Peyer's patch (tissue), 4 donors: ENCODE measurements around the gene BCKDHA. TPM values are rescaled to one million over a fixed set of nuclear protein-coding genes. Genes with fewer than 3 reads are reported as not detected.
"Not testable (repeated sequence)": the region's sequence is repeated elsewhere in the genome, so short reads cannot be mapped to it uniquely, and the experiment has no call there.

Experiments
- DNase-seq, 3 donors: peaks; one replicate each; pipeline ENCODE4 v3.0.0-alpha.2; 2017 to 2019
- H3K27ac ChIP-seq, 4 donors: fragments of 200-600 bp; sonication (generic); one replicate each; pipeline ENCODE4 v1.5.1; 2016 to 2019
- H3K27me3 ChIP-seq, 2 donors: fragments of 200-600 bp; sonication (generic); one replicate each; pipeline ENCODE4 v1.5.1; 2019
- H3K36me3 ChIP-seq, 3 donors: fragments of 200-600 bp; sonication (generic); one replicate each; pipeline ENCODE4 v1.5.1; 2016 to 2019
- H3K4me1 ChIP-seq, 4 donors: fragments of 200-600 bp; sonication (generic); one replicate each; pipeline ENCODE4 v1.5.1; 2016 to 2019
- H3K4me3 ChIP-seq, 4 donors: fragments of 200-600 bp; sonication (generic); 1 replicate in 3 of 4; 2 replicates in 1 of 4; pipeline ENCODE4 v1.5.1; 2016 to 2019; ENCODE audit warnings: mild to moderate bottlenecking in 1 of 4
- H3K9me3 ChIP-seq, 4 donors: fragments of 200-600 bp; sonication (generic); one replicate each; pipeline ENCODE4 v1.5.1; 2016 to 2019; ENCODE audit warnings: mild to moderate bottlenecking in 1 of 4
- POLR2A ChIP-seq, 2 donors: fragments of 450-650 bp; IDR thresholded peaks; one replicate each; pipeline ENCODE4 v1.5.1; 2017; ENCODE audit warnings: antibody characterized with exemption in 2 of 2, mild to moderate bottlenecking in 2 of 2, moderate library complexity in 2 of 2
- total RNA-seq, 4 donors: library from RNA; depleted of rRNA; stranded (reverse); fragments of >200 nt; gene quantifications; one replicate each; pipeline ENCODE4 v1.1.0, GENCODE V29; 2016
- TF ChIP-seq, protein P1 (sequence below), 6 experiments: fragments of 450-650 bp in 4 of 6; fragments of 200-600 bp in 2 of 6; sonication (generic) in 1 of 6; IDR thresholded peaks; one replicate each; pipeline ENCODE4 v1.5.1; 2017 to 2019; ENCODE audit warnings: antibody characterized with exemption in 6 of 6, mild to moderate bottlenecking in 3 of 6, moderate library complexity in 1 of 6

The BCKDHA gene
- total RNA-seq, 4 donors from 2014 or later: 23.9 to 41.7 (median 30.7) TPM

GRCh38 chr19:41363753-41364523 is 33.7 kb upstream of the BCKDHA start, which contains the start of gene B9D2:
Gene B9D2, minus strand, starts transcription at chr19:41364149. Its CDS starts 630 bp downstream, at chr19:41363519.
- Histone ChIP-seq H3K4me3 (peak within 1 kb of the TSS; percentile 54 to 82 (median 70)), H3K9me3 (no peaks in the 10 kb centered on the region), H3K27me3 (no peaks in the 10 kb centered on the region), H3K4me1 (peaks cover 0 to 29% (median 2%) of the 10 kb centered on the region in 4 donors), H3K36me3 (no peaks in the 10 kb centered on the region), H3K27ac (peak within 1 kb of the TSS; percentile 91 to 99 (median 94))
- TF ChIP-seq, protein P1, sequence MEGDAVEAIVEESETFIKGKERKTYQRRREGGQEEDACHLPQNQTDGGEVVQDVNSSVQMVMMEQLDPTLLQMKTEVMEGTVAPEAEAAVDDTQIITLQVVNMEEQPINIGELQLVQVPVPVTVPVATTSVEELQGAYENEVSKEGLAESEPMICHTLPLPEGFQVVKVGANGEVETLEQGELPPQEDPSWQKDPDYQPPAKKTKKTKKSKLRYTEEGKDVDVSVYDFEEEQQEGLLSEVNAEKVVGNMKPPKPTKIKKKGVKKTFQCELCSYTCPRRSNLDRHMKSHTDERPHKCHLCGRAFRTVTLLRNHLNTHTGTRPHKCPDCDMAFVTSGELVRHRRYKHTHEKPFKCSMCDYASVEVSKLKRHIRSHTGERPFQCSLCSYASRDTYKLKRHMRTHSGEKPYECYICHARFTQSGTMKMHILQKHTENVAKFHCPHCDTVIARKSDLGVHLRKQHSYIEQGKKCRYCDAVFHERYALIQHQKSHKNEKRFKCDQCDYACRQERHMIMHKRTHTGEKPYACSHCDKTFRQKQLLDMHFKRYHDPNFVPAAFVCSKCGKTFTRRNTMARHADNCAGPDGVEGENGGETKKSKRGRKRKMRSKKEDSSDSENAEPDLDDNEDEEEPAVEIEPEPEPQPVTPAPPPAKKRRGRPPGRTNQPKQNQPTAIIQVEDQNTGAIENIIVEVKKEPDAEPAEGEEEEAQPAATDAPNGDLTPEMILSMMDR (IDR thresholded peaks at IDR 0.05): no peak
- peak; percentile 29 to 32 for TF ChIP-seq POLR2A (IDR thresholded peaks at IDR 0.05)
- peak; percentile 98 to 99 (median 98) for DNase-seq

GRCh38 chr19:41364524-41365391 is 32.9 kb upstream of the BCKDHA start:
- TF ChIP-seq, protein P1 (IDR thresholded peaks at IDR 0.05): no peak
- no peak for TF ChIP-seq POLR2A (IDR thresholded peaks at IDR 0.05)
- Histone ChIP-seq H3K27ac (peak overlapping the region; percentile 91 to 99 (median 94)), H3K4me3 (peak overlapping the region; percentile 54 to 82 (median 70)), H3K4me1 (peaks cover 0 to 29% (median 2%) of the 10 kb centered on the region in 4 donors), H3K9me3 (no peaks in the 10 kb centered on the region), H3K27me3 (no peaks in the 10 kb centered on the region), H3K36me3 (no peaks in the 10 kb centered on the region)
- no peak for DNase-seq

DNA sequence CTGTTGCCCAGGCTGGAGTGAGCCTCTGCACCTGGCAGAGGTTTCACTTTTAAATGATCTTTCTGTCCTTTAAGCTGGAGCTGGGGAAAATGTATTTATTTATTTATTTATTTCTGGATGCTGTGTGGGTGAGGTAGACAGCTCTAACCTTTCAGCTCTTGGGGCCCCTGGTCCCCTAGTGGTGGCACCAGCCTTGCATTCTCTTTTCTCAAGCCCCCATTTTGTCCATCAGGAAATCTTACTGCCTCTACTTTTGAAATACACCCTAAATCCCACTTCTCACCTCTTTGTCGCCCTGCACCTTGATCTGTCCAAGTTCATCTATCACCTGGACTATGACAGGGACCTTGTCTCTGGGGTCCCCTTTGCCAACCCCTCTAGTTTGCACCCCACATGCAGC is 31.5 kb upstream of the BCKDHA start:
- no peak for DNase-seq
- TF ChIP-seq POLR2A (IDR thresholded peaks at IDR 0.05): no peak
- TF ChIP-seq, protein P1 (IDR thresholded peaks at IDR 0.05): no peak
- Histone ChIP-seq H3K4me3 (no peak overlapping the region), H3K27ac (no peak overlapping the region), H3K27me3 (no peaks in the 10 kb centered on the region), H3K36me3 (no peaks in the 10 kb centered on the region), H3K9me3 (no peaks in the 10 kb centered on the region), H3K4me1 (peaks cover 0 to 29% (median 2%) of the 10 kb centered on the region in 4 donors)

GRCh38 chr19:41367848-41368301 is 29.7 kb upstream of the BCKDHA start:
- no peaks in the 10 kb centered on the region for H3K27me3 ChIP-seq
- TF ChIP-seq, protein P1 (IDR thresholded peaks at IDR 0.05): no peak
- TF ChIP-seq POLR2A (IDR thresholded peaks at IDR 0.05): no peak
- H3K9me3 ChIP-seq: no peaks in the 10 kb centered on the region
- no peaks in the 10 kb centered on the region for H3K36me3 ChIP-seq
- no peak for DNase-seq
- H3K4me1 ChIP-seq: peaks cover 0 to 26% (median 2%) of the 10 kb centered on the region in 4 donors
- H3K4me3 ChIP-seq: no peak overlapping the region
- peak overlapping the region in 2 of 4 donors; percentile 43 to 57 for H3K27ac ChIP-seq

DNA sequence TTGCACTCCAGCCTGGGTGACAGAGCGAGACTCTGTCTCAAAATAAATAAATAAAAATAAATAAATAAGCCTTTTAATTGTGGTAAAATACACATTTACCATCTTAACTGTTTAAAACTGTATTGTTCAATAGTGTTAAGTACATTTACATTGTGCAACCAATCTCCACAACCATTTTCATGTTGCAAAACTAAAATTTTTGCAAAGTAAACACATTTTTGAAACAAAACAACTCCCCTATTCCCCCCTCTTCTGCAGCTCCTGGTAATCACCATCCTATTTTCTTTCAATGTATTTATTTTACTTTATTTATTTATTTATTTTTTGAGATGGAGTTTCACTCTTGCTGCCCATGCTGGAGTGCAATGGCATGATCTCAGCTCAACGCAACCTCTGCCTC is 27.8 kb upstream of the BCKDHA start:
- TF ChIP-seq, protein P1 (IDR thresholded peaks at IDR 0.05): no peak
- TF ChIP-seq POLR2A (IDR thresholded peaks at IDR 0.05): no peak
- Histone ChIP-seq H3K27me3 (no peaks in the 10 kb centered on the region), H3K9me3 (no peaks in the 10 kb centered on the region), H3K4me3 (no peak overlapping the region), H3K27ac (no peak overlapping the region), H3K36me3 (no peaks in the 10 kb centered on the region), H3K4me1 (peaks cover 0 to 23% (median 0%) of the 10 kb centered on the region in 4 donors)
- DNase-seq: no peak

GRCh38 chr19:41371119-41371518 is 26.5 kb upstream of the BCKDHA start:
- not testable (repeated sequence) for H3K36me3 ChIP-seq, H3K4me3 ChIP-seq, H3K9me3 ChIP-seq, H3K27me3 ChIP-seq, DNase-seq, H3K27ac ChIP-seq
- H3K4me1 ChIP-seq: peaks cover 0 to 26% (median under 1%) of the 10 kb centered on the region in 4 donors
